ENCODE data around the gene FCHSD1. TPM values are rescaled to one million over a fixed set of nuclear protein-coding genes. Genes with fewer than 3 reads are reported as not detected.

Gene FCHSD1
- total and polyA plus RNA-seq, 2 donors (not counting 3 experiments of a cell fraction or from before 2014, with no cell fraction given), result 35.1 to 37.0 TPM

DNA sequence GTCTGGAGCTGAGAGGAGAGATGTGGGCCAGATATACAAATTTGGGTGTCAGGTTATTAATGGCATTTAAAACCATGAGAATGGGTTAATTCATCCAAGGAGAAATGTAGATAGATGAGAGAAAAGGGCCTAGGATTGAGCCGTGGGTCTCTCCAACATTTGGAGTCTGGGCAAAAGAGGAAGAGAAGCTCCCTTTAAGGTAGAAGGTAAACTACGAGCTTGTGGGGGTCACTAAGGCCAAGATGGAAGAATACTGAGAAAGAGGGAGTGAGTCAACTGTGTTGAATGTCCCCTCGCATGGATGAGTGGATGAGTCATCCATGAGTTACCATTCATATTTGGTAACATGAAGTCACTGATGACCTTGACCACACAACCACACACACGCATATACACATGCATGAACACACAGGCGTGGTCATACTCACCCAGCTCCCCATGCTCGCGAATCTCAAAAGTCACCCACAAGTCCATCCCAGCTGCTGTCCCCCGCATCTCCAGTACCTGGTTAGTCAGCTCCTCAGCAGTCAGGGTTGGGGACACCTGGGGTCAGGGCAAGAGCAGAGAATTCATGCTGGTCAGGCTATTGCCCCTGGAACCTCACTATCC, 6.8 kb upstream of the FCHSD1 start:
- H3K9me3 ChIP-seq (replicated peaks; ENCODE audit: control insufficient read depth, insufficient read depth, low read length), result no peaks in the 10 kb centered on the region
- peak overlapping the region; percentile 54 for H3K27ac ChIP-seq (ENCODE audit: insufficient read depth, low read depth, low read length)
- H3K4me3 ChIP-seq (replicated peaks in 1 of 3; ENCODE audit: insufficient read depth in 1 of 3, low read depth in 1 of 3, low read length in 3 of 3), result no peak overlapping the region
- peak; percentile 77 for DNase-seq (ENCODE audit: low read depth, low spot score)
- POLR2A ChIA-PET, result no interaction called here
- H3K36me3 ChIP-seq (ENCODE audit: control insufficient read depth in 2 of 2, extremely low read depth in 1 of 2, insufficient read depth in 2 of 2, low read length in 2 of 2), result peaks cover 39 to 60% of the 10 kb centered on the region in 2 experiments
- H3K9me1 ChIP-seq (replicated peaks; ENCODE audit: control insufficient read depth, extremely low read depth, insufficient read depth, low read length), result no peaks in the 10 kb centered on the region
- no peak overlapping the region for H2AFZ ChIP-seq (ENCODE audit: low read depth, low read length)
- no peak overlapping the region for H3K9ac ChIP-seq (replicated peaks; ENCODE audit: extremely low read depth, insufficient read depth, low read length)
- BruUV-seq (replicated peaks), result no TSS peak
- H3K27me3 ChIP-seq (ENCODE audit: control insufficient read depth in 2 of 2, insufficient read depth in 2 of 2, low read length in 2 of 2), result no peaks in the 10 kb centered on the region
- no peak overlapping the region for H3K4me2 ChIP-seq (ENCODE audit: insufficient read depth, low read length)
- intact Hi-C loops (cut with micrococcal nuclease) (no loop called here), dilution Hi-C loops (cut with MboI; ENCODE audit: extremely low pct_ligation_motif_present, low sequenced_read_pairs) (no loop called here)
- H4K20me1 ChIP-seq (replicated peaks; ENCODE audit: control insufficient read depth, extremely low read depth, insufficient read depth, low read length), result no peaks in the 10 kb centered on the region
- peaks cover 3% of the 10 kb centered on the region for H3K79me2 ChIP-seq (ENCODE audit: control insufficient read depth, insufficient read depth, low read length)
- H3K4me1 ChIP-seq (ENCODE audit: control insufficient read depth, extremely low read depth, insufficient read depth, low read length), result peaks cover 10% of the 10 kb centered on the region
- TF ChIP-seq EZH2 (IDR thresholded peaks at IDR 0.05; ENCODE audit: borderline replicate concordance, low read depth, low read length, severe bottlenecking) (no peak), POLR2A (IDR thresholded peaks at IDR 0.05; ENCODE audit: low read depth, low read length) (peak; percentile 34), FOS (IDR thresholded peaks at IDR 0.05; ENCODE audit: borderline replicate concordance, insufficient read depth, low read length) (peak; percentile 95), JUN (IDR thresholded peaks at IDR 0.05; ENCODE audit: borderline replicate concordance, insufficient read depth, insufficient read length, low read depth) (peak; percentile 99), POLR2AphosphoS5 (IDR thresholded peaks at IDR 0.05; ENCODE audit: insufficient read depth, low read depth, low read length) (peak; percentile 45)
- TF ChIP-seq, protein P1, sequence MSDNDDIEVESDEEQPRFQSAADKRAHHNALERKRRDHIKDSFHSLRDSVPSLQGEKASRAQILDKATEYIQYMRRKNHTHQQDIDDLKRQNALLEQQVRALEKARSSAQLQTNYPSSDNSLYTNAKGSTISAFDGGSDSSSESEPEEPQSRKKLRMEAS (IDR thresholded peaks at IDR 0.05; ENCODE audit: insufficient read depth, insufficient read length), result no peak
- CTCF ChIA-PET, result interaction anchor here (0.7 to 1.6 kb wide), 6 partner anchors 11 to 302 kb away, joined by 3 to 6 read pairs (median 4); partner anchors contain the start of genes HDAC3 and RELL2
- FAIRE-seq, result peak; percentile 76

DNA sequence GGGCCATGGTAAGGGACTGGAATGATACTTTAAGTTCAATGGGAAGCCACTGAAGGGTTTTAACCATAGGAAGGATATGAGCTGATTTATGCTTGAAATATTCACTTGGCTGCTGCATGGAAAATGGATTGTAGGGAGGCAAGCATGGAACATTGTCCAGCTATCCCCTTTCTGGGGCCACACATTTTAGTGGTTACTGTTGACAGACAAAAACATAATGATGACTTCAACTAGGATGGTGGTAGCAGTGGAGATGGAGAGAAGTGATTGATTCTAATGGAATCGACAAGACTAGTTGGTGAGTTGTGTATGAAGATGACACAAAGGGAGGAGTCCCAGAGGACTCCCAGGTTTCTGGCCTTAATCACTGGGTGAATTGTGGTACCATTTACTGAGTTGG, 6.2 kb upstream of the FCHSD1 start:
- Histone ChIP-seq H3K27me3 (ENCODE audit: control insufficient read depth in 2 of 2, insufficient read depth in 2 of 2, low read length in 2 of 2) (no peaks in the 10 kb centered on the region), H3K27ac (ENCODE audit: insufficient read depth, low read depth, low read length) (peak overlapping the region; percentile 36), H3K4me1 (ENCODE audit: control insufficient read depth, extremely low read depth, insufficient read depth, low read length) (peaks cover 10% of the 10 kb centered on the region), H4K20me1 (replicated peaks; ENCODE audit: control insufficient read depth, extremely low read depth, insufficient read depth, low read length) (no peaks in the 10 kb centered on the region), H2AFZ (ENCODE audit: low read depth, low read length) (no peak overlapping the region), H3K36me3 (ENCODE audit: control insufficient read depth in 2 of 2, extremely low read depth in 1 of 2, insufficient read depth in 2 of 2, low read length in 2 of 2) (peaks cover 37 to 59% of the 10 kb centered on the region in 2 experiments), H3K4me3 (replicated peaks in 1 of 3; ENCODE audit: insufficient read depth in 1 of 3, low read depth in 1 of 3, low read length in 3 of 3) (no peak overlapping the region), H3K9ac (replicated peaks; ENCODE audit: extremely low read depth, insufficient read depth, low read length) (no peak overlapping the region), H3K79me2 (ENCODE audit: control insufficient read depth, insufficient read depth, low read length) (peaks cover 3% of the 10 kb centered on the region), H3K4me2 (ENCODE audit: insufficient read depth, low read length) (no peak overlapping the region), H3K9me1 (replicated peaks; ENCODE audit: control insufficient read depth, extremely low read depth, insufficient read depth, low read length) (no peaks in the 10 kb centered on the region), H3K9me3 (replicated peaks; ENCODE audit: control insufficient read depth, insufficient read depth, low read length) (no peaks in the 10 kb centered on the region)
- DNase-seq (ENCODE audit: low read depth, low spot score) (no peak), FAIRE-seq (no peak)
- intact Hi-C loops (cut with micrococcal nuclease), result no loop called here
- dilution Hi-C loops (cut with MboI; ENCODE audit: extremely low pct_ligation_motif_present, low sequenced_read_pairs), result no loop called here
- POLR2A ChIA-PET, result no interaction called here
- CTCF ChIA-PET, result interaction anchor here (1.4 to 1.6 kb wide), 5 partner anchors 7 to 303 kb away, joined by 3 to 6 read pairs (median 4); partner anchors contain the start of genes HDAC3 and RELL2
- BruUV-seq (replicated peaks), result no TSS peak
- TF ChIP-seq, protein P2, sequence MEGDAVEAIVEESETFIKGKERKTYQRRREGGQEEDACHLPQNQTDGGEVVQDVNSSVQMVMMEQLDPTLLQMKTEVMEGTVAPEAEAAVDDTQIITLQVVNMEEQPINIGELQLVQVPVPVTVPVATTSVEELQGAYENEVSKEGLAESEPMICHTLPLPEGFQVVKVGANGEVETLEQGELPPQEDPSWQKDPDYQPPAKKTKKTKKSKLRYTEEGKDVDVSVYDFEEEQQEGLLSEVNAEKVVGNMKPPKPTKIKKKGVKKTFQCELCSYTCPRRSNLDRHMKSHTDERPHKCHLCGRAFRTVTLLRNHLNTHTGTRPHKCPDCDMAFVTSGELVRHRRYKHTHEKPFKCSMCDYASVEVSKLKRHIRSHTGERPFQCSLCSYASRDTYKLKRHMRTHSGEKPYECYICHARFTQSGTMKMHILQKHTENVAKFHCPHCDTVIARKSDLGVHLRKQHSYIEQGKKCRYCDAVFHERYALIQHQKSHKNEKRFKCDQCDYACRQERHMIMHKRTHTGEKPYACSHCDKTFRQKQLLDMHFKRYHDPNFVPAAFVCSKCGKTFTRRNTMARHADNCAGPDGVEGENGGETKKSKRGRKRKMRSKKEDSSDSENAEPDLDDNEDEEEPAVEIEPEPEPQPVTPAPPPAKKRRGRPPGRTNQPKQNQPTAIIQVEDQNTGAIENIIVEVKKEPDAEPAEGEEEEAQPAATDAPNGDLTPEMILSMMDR (IDR thresholded peaks at IDR 0.05; ENCODE audit: extremely low read depth in 1 of 2, insufficient read depth in 1 of 2, low read depth in 1 of 2, low read length in 2 of 2), result no peak
- no peak for TF ChIP-seq JUN (IDR thresholded peaks at IDR 0.05; ENCODE audit: borderline replicate concordance, insufficient read depth, insufficient read length, low read depth)
- TF ChIP-seq, protein P1 (IDR thresholded peaks at IDR 0.05; ENCODE audit: insufficient read depth, insufficient read length), result no peak
- no peak for TF ChIP-seq FOS (IDR thresholded peaks at IDR 0.05; ENCODE audit: borderline replicate concordance, insufficient read depth, low read length)
- no peak for TF ChIP-seq GATA2 (IDR thresholded peaks at IDR 0.05; ENCODE audit: insufficient read depth, insufficient read length, low read depth, low read length)

All from endothelial cell of umbilical vein (primary cell).